IPS-18c (cell line): ENCODE measurements around the gene OR51F1.
"Not testable (repeated sequence)": the region's sequence is repeated elsewhere in the genome, so short reads cannot be mapped to it uniquely, and the experiment has no call there.

ENCODE experiments used
- H3K4me3 ChIP-seq: 2 replicates; pipeline ENCODE4 v1.7.0; 2013; ENCODE audit warnings: low read depth, mild to moderate bottlenecking, low read length, moderate library complexity; ENCODE audit not compliant: insufficient read depth
- H3K9me3 ChIP-seq: one replicate; pipeline ENCODE4 v1.6.1; 2013; ENCODE audit warnings: mild to moderate bottlenecking, low read length, moderate library complexity; ENCODE audit not compliant: control insufficient read depth, insufficient read depth

OR51F1 gene

GRCh38 chr11:4769838-4770237 is at the start of gene OR51F1:
TSS of gene OR51F1 (minus strand) at chr11:4769938. CDS start at chr11:4769938, 0 bp downstream.
- H3K4me3 ChIP-seq = no peak within 1 kb of the TSS
- H3K9me3 ChIP-seq = no peaks in the 10 kb centered on the region

GRCh38 chr11:4809246-4809645 is 39.5 kb upstream of the OR51F1 start:
- H3K4me3 ChIP-seq = no peak overlapping the region
- no peaks in the 10 kb centered on the region for H3K9me3 ChIP-seq

GRCh38 chr11:4808476-4808875 is 38.7 kb upstream of the OR51F1 start:
- Histone ChIP-seq H3K9me3 (no peaks in the 10 kb centered on the region), H3K4me3 (no peak overlapping the region)

- H3K9me3 ChIP-seq = no peaks in the 10 kb centered on the region
- no peak within 1 kb of the TSS for H3K4me3 ChIP-seq
These were observed 34.5 kb upstream of the OR51F1 start, which contains the start of gene OR52R1 for GRCh38 chr11:4804280-4804679. TSS of gene OR52R1 (minus strand) at chr11:4804380. CDS start at chr11:4804380, 0 bp downstream.

- not testable (repeated sequence) for H3K4me3 ChIP-seq, H3K9me3 ChIP-seq
These were observed 31.6 kb upstream of the OR51F1 start for GRCh38 chr11:4801316-4801715.

GRCh38 chr11:4798427-4799183 is 28.9 kb upstream of the OR51F1 start:
- H3K4me3 ChIP-seq = no peak overlapping the region
- no peaks in the 10 kb centered on the region for H3K9me3 ChIP-seq

GRCh38 chr11:4797206-4797605 is 27.5 kb upstream of the OR51F1 start:
- Histone ChIP-seq H3K4me3 (no peak overlapping the region), H3K9me3 (no peaks in the 10 kb centered on the region)

GRCh38 chr11:4782454-4782853 is 12.7 kb upstream of the OR51F1 start:
- H3K9me3 ChIP-seq = peaks cover 2% of the 10 kb centered on the region
- H3K4me3 ChIP-seq = no peak overlapping the region

GRCh38 chr11:4768094-4768493 is 1.6 kb downstream of the OR51F1 start:
- Histone ChIP-seq H3K4me3 (no peak overlapping the region), H3K9me3 (no peaks in the 10 kb centered on the region)

GRCh38 chr11:4766420-4767043 is 3.2 kb downstream of the OR51F1 start:
- Histone ChIP-seq H3K4me3 (no peak overlapping the region), H3K9me3 (no peaks in the 10 kb centered on the region)

- Histone ChIP-seq H3K9me3 (no peaks in the 10 kb centered on the region), H3K4me3 (no peak overlapping the region)
These were observed 6.6 kb downstream of the OR51F1 start for GRCh38 chr11:4763096-4763495.

GRCh38 chr11:4751201-4751600 is 18.5 kb downstream of the OR51F1 start:
- no peak overlapping the region for H3K4me3 ChIP-seq
- no peaks in the 10 kb centered on the region for H3K9me3 ChIP-seq

GRCh38 chr11:4748438-4748837 is 21.3 kb downstream of the OR51F1 start:
- no peak overlapping the region for H3K4me3 ChIP-seq
- no peaks in the 10 kb centered on the region for H3K9me3 ChIP-seq

GRCh38 chr11:4740735-4741134 is 29.0 kb downstream of the OR51F1 start:
- Histone ChIP-seq H3K9me3 (no peaks in the 10 kb centered on the region), H3K4me3 (no peak overlapping the region)

- Histone ChIP-seq H3K4me3 (no peak overlapping the region), H3K9me3 (no peaks in the 10 kb centered on the region)
These were observed 42.6 kb downstream of the OR51F1 start for GRCh38 chr11:4727171-4727570.

- not testable (repeated sequence) for H3K4me3 ChIP-seq, H3K9me3 ChIP-seq
These were observed 46.9 kb downstream of the OR51F1 start for GRCh38 chr11:4722616-4723534.
